Lower leg skin (tissue), 3 donors: Measurements from ENCODE around the gene RALGAPA2.

Experiments
- CTCF ChIP-seq, 3 donors: fragments of 450-650 bp; IDR thresholded peaks; one replicate each; pipeline ENCODE4 v1.5.1; 2016; ENCODE audit warnings: antibody characterized with exemption in 3 of 3, mild to moderate bottlenecking in 3 of 3, moderate library complexity in 2 of 3
- POLR2A ChIP-seq, 2 donors: fragments of 450-650 bp; IDR thresholded peaks; one replicate each; pipeline ENCODE4 v1.6.1; 2016 to 2017; ENCODE audit warnings: antibody characterized with exemption in 2 of 2, mild to moderate bottlenecking in 1 of 2, moderate library complexity in 1 of 2

- TF ChIP-seq POLR2A (IDR thresholded peaks at IDR 0.05) (no peak), CTCF (IDR thresholded peaks at IDR 0.05) (no peak)
Measured at GRCh38 chr20:20528861-20529260, 183.6 kb downstream of the RALGAPA2 start.
